ENCODE measurements around the gene CHID1. TPM values are rescaled to one million over a fixed set of nuclear protein-coding genes. Genes with fewer than 3 reads are reported as not detected.

Gene CHID1
- total and polyA plus RNA-seq, 2 donors (not counting 1 experiment from before 2014, with no cell fraction given): 54.3 to 68.4 TPM

DNA sequence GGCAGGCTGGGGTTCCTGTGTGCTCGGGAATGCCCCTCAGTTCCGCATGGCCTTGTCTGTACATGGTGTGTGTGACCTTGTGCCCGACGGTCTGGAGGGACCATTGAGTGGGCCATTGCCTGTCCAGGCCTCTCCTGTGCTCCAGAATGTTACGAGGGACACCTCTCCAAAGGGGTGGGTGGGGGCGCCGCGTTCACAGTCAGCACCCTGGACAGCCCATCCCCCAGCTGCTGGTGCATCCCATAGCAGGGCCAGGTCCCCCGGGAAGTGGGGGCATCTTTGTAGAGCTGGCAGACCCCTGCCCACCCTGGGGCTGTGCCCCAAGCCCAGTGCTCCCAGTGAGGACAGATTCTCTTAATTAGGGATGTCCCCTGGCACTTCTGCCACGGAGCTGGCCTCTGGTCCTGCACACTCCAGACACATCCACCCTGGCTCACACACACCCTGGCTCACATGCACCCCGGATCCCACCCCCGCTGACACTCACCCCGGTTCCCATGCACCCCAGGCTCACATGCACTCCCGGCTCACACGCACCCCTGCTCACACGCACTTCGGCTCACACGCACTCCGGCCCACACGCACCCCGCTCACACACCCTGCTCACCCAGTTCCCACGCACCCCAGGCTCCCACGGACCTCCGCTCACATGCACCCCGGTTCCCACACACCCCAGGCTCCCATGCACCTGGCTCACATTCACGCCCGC lies 52.4 kb downstream of the CHID1 start:
- Histone ChIP-seq H3K4me3 (replicated peaks in 1 of 4; ENCODE audit: control extremely low read depth in 1 of 4, insufficient read depth in 1 of 4, low read depth in 3 of 4, low read length in 4 of 4) (no peak overlapping the region), H2AFZ (ENCODE audit: low read length) (no peak overlapping the region), H3K9ac (ENCODE audit: insufficient read depth, low read length) (no peak overlapping the region), H3K79me2 (ENCODE audit: control insufficient read depth, insufficient read depth, low read length) (peaks cover 18% of the 10 kb centered on the region), H4K20me1 (ENCODE audit: control insufficient read depth, extremely low read depth, insufficient read depth, low read length) (no peaks in the 10 kb centered on the region), H3K27me3 (ENCODE audit: control insufficient read depth, insufficient read depth, low read length) (no peaks in the 10 kb centered on the region), H3K27ac (ENCODE audit: insufficient read depth, low read length) (no peak overlapping the region), H3K4me1 (ENCODE audit: control insufficient read depth, extremely low read depth, insufficient read depth, low read length) (peaks cover 18% of the 10 kb centered on the region), H3K9me3 (ENCODE audit: control insufficient read depth, insufficient read depth, low read depth, low read length) (no peaks in the 10 kb centered on the region), H3K4me2 (ENCODE audit: extremely low read depth, insufficient read depth, low read length) (no peak overlapping the region), H3K36me3 (ENCODE audit: control insufficient read depth, insufficient read depth, low read length) (peaks cover 18% of the 10 kb centered on the region)
- DNase-seq (ENCODE audit: low read depth in 2 of 2): no peak
- TF ChIP-seq EZH2 (IDR thresholded peaks at IDR 0.05; ENCODE audit: low read length, missing control alignments): no peak
- TF ChIP-seq, protein P1, sequence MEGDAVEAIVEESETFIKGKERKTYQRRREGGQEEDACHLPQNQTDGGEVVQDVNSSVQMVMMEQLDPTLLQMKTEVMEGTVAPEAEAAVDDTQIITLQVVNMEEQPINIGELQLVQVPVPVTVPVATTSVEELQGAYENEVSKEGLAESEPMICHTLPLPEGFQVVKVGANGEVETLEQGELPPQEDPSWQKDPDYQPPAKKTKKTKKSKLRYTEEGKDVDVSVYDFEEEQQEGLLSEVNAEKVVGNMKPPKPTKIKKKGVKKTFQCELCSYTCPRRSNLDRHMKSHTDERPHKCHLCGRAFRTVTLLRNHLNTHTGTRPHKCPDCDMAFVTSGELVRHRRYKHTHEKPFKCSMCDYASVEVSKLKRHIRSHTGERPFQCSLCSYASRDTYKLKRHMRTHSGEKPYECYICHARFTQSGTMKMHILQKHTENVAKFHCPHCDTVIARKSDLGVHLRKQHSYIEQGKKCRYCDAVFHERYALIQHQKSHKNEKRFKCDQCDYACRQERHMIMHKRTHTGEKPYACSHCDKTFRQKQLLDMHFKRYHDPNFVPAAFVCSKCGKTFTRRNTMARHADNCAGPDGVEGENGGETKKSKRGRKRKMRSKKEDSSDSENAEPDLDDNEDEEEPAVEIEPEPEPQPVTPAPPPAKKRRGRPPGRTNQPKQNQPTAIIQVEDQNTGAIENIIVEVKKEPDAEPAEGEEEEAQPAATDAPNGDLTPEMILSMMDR (conservative IDR thresholded peaks at IDR 0.05 in 1 of 2, IDR thresholded peaks at IDR 0.05 in 1 of 2; ENCODE audit: low read depth in 1 of 2, low read length in 2 of 2): no peak

DNA sequence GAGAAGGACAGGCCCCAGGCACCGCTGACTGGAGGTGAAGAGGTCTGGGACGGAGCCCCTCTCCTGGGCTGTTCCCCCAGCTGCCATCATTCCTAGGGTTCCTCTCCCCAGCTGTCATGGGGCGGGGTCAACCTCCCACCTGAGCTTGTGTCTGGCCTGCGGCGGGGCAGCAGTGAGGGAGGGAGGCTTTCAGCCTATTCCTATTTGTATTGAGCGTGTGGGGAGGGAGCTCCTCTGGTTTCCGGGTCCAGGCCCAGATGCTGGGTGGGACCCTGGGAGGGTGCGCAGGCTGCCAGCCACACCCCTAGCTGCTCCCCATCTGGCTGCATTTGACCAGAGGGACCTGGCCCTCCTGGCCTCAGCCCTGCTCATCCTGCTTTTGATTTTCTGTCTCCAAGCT lies 54.2 kb downstream of the CHID1 start:
- H3K4me1 ChIP-seq (ENCODE audit: control insufficient read depth, extremely low read depth, insufficient read depth, low read length): peaks cover 18% of the 10 kb centered on the region
- peaks cover 8% of the 10 kb centered on the region for H3K36me3 ChIP-seq (ENCODE audit: control insufficient read depth, insufficient read depth, low read length)
- H3K4me3 ChIP-seq (replicated peaks in 1 of 4; ENCODE audit: control extremely low read depth in 1 of 4, insufficient read depth in 1 of 4, low read depth in 3 of 4, low read length in 4 of 4): no peak overlapping the region
- no peaks in the 10 kb centered on the region for H3K27me3 ChIP-seq (ENCODE audit: control insufficient read depth, insufficient read depth, low read length)
- peaks cover 24% of the 10 kb centered on the region for H3K79me2 ChIP-seq (ENCODE audit: control insufficient read depth, insufficient read depth, low read length)
- H3K9ac ChIP-seq (ENCODE audit: insufficient read depth, low read length): no peak overlapping the region
- H3K27ac ChIP-seq (ENCODE audit: insufficient read depth, low read length): no peak overlapping the region
- TF ChIP-seq, protein P1 (conservative IDR thresholded peaks at IDR 0.05 in 1 of 2, IDR thresholded peaks at IDR 0.05 in 1 of 2; ENCODE audit: low read depth in 1 of 2, low read length in 2 of 2): no peak
- TF ChIP-seq EZH2 (IDR thresholded peaks at IDR 0.05; ENCODE audit: low read length, missing control alignments): no peak
- no peak overlapping the region for H2AFZ ChIP-seq (ENCODE audit: low read length)
- no peak overlapping the region for H3K4me2 ChIP-seq (ENCODE audit: extremely low read depth, insufficient read depth, low read length)
- no peaks in the 10 kb centered on the region for H4K20me1 ChIP-seq (ENCODE audit: control insufficient read depth, extremely low read depth, insufficient read depth, low read length)
- H3K9me3 ChIP-seq (ENCODE audit: control insufficient read depth, insufficient read depth, low read depth, low read length): no peaks in the 10 kb centered on the region
- no peak for DNase-seq (ENCODE audit: low read depth in 2 of 2)

DNA sequence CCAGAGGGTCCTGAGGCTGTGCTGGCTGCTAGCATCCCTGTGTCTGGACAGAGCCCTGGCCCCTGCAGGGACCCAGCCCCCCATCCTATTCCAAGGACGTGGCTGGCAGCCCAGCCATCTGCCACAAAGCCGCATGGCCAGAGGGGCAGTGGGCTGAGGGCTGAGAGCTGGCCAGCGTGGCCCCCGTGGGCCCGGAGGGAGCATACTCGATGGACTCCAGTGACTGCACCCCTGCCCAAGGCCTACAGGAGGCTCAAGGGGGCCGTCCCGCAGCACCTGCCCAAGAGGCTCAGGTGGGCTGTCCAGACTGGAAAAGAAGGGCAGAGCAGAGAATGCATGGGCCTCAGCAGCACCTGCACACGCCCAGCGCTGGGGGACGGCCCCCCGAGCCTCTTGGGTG lies 54.8 kb downstream of the CHID1 start:
- H3K4me3 ChIP-seq (replicated peaks in 1 of 4; ENCODE audit: control extremely low read depth in 1 of 4, insufficient read depth in 1 of 4, low read depth in 3 of 4, low read length in 4 of 4): no peak overlapping the region
- no peak overlapping the region for H3K4me2 ChIP-seq (ENCODE audit: extremely low read depth, insufficient read depth, low read length)
- no peaks in the 10 kb centered on the region for H3K9me3 ChIP-seq (ENCODE audit: control insufficient read depth, insufficient read depth, low read depth, low read length)
- H4K20me1 ChIP-seq (ENCODE audit: control insufficient read depth, extremely low read depth, insufficient read depth, low read length): no peaks in the 10 kb centered on the region
- H3K9ac ChIP-seq (ENCODE audit: insufficient read depth, low read length): no peak overlapping the region
- no peak overlapping the region for H3K27ac ChIP-seq (ENCODE audit: insufficient read depth, low read length)
- no peaks in the 10 kb centered on the region for H3K27me3 ChIP-seq (ENCODE audit: control insufficient read depth, insufficient read depth, low read length)
- H3K79me2 ChIP-seq (ENCODE audit: control insufficient read depth, insufficient read depth, low read length): peaks cover 28% of the 10 kb centered on the region
- TF ChIP-seq EZH2 (IDR thresholded peaks at IDR 0.05; ENCODE audit: low read length, missing control alignments): no peak
- TF ChIP-seq, protein P1 (conservative IDR thresholded peaks at IDR 0.05 in 1 of 2, IDR thresholded peaks at IDR 0.05 in 1 of 2; ENCODE audit: low read depth in 1 of 2, low read length in 2 of 2): no peak
- H3K36me3 ChIP-seq (ENCODE audit: control insufficient read depth, insufficient read depth, low read length): peaks cover 8% of the 10 kb centered on the region
- DNase-seq (ENCODE audit: low read depth in 2 of 2): no peak
- H3K4me1 ChIP-seq (ENCODE audit: control insufficient read depth, extremely low read depth, insufficient read depth, low read length): peaks cover 23% of the 10 kb centered on the region
- no peak overlapping the region for H2AFZ ChIP-seq (ENCODE audit: low read length)
